NCI-H226 (cell line): ENCODE data around the gene MRPL20.
"Not testable (repeated sequence)": the region's sequence is repeated elsewhere in the genome, so short reads cannot be mapped to it uniquely, and the experiment has no call there.

Source experiments
- DNase-seq: peaks from one replicate; pipeline ENCODE4 v3.0.0-alpha.2; 2015

Gene MRPL20

DNA sequence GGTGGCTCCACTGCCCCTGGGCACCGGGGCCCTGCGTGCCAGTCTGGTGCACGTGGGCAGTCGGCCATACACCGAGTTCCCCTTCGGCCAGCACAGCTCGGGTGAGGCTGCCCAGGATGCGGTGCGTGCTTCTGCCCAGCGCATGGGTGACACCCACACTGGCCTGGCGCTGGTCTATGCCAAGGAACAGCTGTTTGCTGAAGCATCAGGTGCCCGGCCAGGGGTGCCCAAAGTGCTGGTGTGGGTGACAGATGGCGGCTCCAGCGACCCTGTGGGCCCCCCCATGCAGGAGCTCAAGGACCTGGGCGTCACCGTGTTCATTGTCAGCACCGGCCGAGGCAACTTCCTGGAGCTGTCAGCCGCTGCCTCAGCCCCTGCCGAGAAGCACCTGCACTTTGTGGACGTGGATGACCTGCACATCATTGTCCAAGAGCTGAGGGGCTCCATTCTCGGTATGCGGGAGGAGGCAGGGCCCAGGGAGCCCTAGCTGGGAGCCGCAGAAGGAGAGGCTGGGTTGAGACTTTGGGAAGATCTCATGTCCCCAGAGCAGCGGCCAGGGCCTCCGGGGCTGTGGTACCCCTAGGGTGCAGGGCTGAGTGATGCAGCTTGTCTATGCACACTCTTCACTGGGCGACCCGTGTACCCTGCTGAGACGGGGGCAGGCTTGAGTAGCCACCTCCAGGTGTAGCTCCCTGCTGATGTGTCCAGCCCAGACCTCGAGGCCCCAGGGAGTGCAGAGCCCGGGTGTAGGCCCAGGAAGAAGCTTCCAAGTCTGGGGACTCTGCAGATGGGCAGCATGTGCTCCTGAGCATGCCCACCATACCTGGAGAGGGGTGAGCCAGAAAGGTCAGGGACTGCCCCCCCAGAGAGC lies 30.2 kb upstream of the MRPL20 start:
- no peak for DNase-seq

DNA sequence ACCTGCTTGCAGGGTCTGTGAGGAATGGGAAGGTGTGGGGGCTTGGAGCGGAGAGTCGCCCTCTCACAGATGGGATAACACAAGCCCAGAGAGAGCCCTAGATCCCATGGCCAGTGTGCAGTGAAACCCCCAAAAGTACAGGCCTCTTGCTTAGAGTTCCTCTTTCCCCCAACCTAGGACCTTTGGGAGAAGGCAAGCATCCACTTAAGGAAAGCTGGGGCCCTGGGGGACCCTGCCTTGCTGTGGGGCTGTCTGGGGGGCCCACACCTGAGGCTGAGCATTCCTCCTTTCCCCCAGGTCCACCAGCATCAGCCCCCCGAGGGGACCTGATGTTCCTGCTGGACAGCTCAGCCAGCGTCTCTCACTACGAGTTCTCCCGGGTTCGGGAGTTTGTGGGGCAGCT lies 29.5 kb upstream of the MRPL20 start:
- no peak for DNase-seq

DNA sequence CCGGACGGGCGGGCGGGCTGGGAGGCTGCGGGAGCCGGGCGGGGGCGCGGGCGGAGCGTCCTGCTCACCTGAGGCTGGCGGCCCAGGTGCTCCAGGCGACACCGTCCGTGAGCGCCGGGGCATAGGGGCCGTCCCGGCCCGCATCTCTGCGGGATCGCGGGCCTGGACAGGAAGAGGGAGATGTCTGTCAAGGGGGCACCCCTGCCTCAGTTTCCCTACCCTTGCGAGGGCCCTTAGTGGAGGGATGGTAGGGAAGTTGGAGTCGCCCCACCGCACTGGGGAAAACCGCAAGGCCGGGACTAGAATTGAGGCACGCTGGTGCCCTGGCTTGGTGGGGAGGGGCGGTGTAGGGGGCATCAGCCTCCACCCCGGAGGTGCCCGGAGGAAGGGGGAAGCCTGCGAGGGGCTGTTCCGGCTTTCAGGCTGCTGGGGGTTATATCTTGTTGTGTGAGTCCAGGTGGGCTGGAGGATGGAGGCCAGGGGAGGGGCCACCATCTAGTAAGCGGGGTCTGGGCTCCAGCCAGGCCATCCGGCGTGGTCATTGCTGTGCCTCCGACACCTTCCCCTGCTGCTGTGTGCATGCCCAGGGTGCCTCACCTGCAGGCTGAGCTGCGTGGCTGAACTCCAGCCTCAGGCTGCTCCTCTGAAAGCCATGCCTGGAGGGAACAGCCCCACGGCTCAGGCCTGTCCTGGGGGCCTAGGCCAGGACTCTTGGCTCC lies 29.0 kb upstream of the MRPL20 start:
- no peak for DNase-seq

DNA sequence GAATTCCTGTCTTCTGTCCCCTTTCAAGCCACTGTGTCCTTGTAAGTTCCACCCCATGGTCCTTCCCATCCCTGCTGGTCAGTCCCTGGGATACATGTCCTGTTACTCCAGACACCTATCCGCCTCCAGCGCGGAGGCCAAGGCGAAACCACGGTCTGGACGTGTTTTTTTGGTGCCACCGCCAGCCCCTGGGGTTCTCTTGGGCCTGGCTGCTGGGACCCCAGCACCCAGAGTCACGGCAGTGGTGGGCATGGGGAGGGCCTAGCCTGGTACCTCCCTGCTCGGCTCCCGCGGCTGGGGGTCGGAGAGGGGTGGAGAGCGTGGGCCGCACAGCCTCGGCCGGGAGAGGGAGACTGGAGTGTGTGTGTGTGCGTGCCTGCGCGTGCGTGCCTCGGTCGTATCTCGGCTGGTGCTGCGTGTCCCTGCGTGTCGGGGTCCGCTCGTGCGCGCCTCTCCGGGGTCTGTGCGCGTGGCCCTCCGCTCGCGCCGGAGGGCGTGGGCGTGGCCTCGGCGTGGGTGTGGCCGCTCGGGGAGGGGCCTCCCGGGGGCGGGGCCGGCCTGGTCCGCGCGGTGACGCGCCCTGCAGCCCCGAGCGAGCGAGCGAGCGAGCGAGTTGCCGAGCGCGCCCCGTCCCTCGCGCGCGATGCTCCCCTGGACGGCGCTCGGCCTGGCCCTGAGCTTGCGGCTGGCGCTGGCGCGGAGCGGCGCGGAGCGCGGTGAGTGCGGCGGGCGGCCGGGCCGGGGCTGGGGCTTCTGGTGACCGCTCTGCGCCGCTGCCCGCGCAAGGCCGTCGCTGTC lies 28.2 kb upstream of the MRPL20 start, which contains the start of gene VWA1:
Gene VWA1 (plus strand): TSS at position 585 of the 798 bp plus-strand sequence. CDS start 59 bp downstream, at position 644.
- DNase-seq, result no peak

DNA sequence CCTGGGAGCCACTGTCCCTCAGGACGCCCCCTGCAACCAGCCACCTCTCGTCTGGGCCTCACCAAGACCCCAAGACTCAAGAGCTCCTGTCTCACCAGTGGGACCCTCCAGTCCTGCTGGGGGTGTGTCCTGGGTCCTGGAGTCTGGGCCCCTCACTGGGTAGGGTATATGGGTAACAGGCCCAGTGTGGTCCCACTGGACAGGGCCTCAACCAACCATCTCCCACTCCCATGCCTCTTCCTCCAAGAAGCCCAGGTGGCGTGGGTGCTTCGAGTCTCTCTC lies 27.7 kb upstream of the MRPL20 start:
- no peak for DNase-seq

DNA sequence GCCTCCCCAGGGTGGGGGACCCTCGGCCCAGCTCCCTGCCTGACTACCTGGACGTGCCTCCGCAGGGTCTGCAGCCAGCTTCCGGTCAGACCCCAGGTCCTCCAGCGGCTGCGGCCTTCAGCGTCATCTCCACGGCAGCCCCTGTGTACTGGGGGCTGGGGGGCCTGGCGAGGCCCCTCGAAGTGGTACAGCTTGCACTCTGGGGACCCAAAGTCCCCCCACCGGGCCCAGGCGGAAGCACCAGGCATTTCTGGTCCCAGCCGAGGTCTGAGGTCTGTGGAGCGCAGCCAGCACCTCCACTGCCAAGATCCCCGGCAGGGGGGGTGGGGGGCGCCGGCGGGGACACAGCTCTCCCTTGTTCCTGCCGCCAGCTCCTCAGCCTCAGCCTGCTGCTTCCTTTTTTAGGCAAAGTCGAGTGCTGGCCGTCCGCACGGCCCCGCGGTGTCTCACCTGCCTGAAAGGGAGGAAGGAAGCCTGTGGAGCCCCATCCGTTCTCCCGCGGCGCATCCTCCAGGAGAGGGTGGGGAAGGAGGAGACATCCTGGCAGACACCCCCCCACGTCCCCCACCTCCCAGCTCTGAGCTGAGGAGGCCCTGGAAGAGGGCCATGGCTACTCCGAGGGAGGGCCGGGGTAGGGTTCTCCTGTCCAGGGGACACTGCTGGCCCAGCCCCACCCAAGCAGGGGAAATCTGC lies 27.2 kb upstream of the MRPL20 start:
- no peak for DNase-seq

DNA sequence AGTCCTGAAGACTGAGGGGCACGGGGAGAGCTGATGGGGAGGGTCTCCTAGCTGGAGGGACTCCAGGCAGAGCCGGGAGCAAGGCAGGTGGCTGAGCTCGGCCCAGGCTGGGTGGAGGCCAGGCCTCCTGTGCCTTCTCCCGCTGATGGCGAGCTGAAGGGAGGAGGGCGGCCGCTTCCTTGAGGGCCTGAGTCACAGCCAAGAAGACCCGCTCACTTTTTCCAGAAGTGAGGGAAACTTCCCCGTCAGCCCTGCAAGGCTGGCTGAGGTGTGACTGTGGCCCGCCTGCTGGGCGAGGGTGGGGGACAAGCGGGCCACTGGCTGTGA lies 26.7 kb upstream of the MRPL20 start:
- DNase-seq, result no peak

DNA sequence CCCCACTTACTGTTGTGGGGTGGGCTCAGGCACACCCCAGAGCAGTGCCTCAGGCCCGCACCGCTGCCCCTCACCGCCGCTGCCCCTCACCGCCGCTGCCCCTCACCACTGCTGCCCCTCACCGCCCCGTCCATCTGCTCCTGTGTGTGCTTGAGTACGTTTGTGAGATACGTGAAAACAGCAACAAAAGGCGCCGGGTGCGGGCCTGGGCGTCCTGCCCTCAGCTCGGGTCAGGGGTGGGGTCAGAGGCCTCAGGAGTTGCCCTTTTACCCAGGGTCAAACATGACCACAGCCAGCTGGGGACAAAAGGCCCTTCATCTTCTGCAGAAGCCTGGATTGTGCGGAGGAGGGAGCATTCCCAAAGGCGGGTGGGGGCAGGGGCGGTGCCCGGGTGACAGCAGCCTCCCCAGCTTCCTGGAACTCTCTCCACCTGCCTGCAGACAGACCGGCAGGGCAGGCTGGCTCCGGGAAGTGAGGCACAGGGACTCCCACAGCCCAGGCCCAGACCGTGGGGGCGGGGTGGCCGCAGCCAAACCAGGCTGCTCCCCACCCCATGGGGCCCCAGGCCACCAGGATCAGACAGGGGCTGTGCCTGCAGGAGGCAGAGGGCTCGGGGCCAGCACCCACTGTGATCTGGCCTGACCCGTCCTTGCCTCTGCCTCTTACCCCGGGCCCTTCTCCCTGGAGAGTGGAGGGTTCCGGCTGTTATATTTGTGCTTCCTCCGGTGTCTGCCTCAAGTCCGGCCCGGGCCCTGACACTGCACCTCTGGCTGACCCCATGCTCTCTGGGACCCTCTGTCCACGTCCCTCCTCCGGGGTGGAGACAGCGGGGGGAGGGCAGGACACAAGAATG lies 26.1 kb upstream of the MRPL20 start:
- no peak for DNase-seq

DNA sequence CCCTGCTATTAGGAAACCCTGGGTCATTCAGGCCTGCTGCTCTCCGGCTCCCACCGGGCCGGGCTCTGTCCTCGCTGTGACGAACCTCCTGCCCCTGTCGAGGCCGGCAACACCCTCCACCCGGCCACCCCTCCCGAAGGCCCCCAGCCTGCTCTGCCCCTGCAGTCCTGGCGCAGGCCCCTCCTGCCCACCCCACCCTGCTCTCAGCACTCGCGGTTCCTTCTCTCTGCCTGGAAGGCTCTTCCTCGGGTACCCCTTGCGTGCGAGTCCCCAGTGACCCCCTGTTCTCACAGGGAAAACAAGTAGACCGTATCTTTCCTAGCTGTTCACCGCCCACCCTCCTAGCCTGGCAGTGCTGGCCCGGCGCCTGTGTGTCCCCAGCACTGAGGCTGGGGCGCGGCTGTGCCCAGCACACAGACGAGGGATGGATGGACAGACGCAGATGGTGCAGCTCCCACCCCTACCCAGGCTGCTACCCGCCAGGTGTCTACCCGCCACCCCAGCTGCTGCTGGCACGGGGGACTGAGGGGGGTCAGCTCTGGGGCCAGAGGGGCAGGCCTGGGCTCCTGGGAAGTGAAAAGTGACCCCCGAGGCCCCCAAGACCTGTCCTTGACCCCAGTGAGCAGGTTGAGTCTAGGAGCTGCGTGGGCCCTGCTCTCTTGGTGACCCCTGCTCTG lies 25.3 kb upstream of the MRPL20 start:
- DNase-seq, result no peak

DNA sequence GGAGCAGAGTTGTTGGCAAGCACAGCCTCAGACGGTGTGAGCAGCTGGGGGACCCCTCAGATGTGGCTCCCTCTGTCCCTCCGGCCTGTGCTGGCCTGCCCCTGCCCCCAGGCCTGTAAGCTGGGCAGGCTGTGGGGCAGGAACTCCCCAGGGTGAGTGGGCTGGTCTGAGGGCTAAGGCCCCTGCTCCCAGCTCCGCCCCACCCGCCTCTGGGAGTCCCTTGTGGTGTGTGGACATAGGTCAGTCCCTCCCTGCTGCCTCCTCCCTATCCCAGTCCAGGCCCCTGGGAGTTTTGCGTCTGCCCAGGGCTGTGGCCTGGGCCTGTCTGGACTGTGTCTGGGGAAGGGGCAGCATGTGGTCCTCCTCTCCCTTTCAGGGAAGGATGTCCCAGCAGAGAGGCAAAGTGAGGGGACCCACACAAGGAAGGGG lies 24.8 kb upstream of the MRPL20 start:
- DNase-seq, result no peak

DNA sequence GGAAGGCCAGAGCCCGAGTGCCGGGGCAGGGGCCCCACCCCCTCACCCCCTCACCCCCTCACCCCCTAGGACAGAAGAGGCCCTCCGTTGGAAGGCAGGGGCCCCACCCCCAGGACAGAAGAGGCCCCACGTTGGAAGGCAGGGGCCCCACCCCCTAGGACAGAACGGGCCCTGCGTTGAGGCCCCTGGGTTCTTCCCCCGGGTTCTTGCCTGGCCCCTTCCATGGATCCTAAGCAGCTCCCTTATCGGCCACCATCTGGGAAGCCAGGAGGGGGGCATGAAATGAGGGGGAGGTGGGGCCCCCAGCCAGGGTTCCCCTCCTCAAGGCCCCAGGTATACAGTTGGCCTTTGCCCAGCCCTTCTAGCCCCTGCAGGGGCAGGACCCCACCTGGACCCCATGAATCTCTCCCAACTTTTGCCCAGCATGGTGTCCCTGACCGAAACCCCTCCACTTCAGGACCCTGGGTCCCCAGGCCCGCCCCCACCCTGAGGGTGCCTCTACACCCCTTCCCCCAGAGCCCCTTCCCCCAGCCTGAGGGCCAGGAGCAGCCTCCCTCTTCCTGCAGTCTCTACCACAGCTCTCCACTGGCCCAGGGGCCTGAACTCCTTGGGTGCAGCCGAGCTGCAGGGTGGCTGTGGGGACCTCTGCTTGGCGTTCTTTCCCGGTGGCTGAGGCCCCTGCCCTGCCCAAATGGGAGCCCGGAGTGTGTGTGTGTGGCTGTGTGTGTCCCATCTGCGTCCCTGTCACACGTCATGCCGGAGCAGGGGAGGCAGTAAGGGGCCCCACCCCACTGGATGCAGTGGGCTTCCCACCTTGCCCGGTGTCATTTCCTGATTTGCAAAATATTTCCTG lies 24.1 kb upstream of the MRPL20 start:
- no peak for DNase-seq

DNA sequence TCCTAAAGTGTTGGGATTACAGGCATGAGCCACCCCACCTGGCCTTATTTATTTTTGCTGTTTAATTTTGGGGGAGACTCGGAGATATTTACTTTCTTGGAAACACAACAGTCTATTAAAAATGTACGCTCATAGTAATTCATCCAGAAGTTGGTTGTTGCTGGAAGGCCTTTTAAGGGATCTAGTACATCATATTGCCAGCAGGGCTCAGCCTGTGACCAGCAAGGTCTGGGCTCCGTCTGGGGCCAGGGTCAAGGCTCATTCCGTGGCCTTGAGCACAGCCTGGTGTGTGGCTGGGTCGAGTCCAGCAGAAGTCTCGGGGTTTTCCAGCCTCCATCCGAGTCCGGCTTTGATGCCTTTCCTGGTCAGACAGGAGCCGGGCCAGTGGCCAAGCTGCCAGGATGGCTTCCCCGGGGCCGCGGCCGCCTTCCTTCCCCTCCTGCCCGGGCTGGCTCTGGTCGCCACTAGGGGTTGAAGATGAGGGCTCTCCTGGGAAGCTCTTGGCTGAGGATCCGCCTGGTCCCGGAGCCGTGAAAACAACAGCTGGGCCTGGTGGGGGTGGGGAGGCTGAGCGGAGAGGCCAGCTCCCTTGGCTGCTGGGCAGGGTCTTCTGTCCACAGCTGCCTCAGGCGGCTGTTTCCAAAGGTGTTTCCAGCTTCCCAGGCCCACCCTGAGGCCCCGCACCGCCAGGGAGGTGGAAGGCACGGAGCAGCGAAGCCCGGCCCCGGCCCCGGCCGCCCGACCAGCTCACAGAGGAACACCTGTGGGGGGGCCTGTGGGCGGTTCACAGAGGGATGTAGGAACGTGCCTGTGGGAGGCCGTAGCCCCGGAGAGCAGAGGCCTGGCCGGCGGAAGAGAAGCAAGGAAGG lies 23.3 kb upstream of the MRPL20 start:
- peak; percentile 26 for DNase-seq

DNA sequence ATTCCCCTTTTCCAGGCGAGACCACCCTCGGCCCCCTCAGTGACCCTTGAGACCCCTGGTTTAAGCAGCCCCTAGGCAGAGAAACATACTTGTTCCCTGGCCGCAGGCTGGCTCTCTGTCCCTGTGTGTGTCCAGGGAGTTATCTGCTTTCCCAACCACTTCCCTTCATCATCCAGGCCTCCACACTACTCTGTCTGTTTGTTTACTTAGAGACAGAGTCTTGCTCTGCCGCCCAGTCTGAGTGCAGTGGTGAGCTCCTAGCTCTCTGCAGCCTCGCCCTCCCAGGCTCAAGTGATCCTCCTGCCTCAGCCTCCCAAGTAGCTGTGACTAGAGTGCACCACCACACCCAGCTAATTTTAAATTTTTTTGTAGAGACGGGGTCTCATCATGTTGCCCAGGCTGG lies 22.6 kb upstream of the MRPL20 start:
- DNase-seq, result peak; percentile 26

DNA sequence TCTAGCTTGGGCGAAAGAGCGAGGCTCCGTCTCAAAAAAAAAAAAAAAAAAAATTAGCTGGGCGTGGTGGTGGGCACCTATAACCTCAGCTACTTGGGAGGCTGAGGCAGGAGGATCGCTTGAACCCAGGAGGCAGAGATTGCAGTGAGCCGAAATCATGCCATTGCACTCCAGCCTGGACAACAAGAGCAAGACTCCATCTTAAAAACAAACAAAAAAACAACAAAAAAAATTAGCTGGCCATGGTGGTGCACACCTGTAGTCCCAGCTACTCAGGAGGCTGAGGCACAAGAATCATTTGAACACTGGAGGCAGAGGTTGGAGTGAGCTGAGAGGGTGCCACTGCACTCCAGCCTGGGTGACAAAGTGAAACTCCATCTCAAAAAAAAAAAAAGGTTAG lies 21.9 kb upstream of the MRPL20 start:
- not testable (repeated sequence) for DNase-seq

DNA sequence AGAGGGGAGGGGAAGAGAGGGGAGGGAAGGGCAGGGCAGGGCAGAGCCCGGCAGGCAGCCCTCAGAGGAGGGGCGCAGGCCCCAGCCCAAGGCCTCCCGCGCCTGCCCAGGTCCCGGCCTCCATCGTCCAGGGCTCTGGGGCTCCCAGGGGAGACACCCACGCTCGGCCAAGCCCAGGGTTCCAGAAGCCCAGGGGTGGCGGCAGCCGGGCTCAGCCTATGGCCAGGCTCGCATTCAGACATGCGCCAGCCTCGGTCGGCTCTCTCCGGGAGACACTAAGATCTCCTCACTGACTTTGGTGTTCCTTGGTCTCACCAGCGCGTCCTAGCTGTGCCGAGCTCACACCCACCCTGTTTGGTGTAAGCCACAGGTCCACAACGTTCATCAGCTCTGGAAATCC lies 21.1 kb upstream of the MRPL20 start:
- DNase-seq, result no peak

DNA sequence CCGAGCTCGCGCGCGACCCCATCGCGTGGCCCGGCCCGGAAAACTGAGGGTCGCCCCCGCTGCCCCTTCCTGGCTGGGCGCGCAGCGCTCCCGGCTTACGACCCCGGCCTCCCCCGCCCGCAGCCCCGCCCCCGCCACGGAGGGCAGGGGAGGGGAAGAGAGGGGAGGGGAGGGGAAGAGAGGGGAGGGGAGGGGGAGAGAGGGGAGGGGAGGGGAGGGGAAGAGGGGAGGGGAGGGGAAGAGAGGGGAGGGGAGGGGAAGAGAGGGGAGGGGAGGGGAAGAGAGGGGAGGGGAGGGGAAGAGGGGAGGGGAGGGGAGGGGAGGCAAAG lies 20.7 kb upstream of the MRPL20 start:
- DNase-seq, result no peak

DNA sequence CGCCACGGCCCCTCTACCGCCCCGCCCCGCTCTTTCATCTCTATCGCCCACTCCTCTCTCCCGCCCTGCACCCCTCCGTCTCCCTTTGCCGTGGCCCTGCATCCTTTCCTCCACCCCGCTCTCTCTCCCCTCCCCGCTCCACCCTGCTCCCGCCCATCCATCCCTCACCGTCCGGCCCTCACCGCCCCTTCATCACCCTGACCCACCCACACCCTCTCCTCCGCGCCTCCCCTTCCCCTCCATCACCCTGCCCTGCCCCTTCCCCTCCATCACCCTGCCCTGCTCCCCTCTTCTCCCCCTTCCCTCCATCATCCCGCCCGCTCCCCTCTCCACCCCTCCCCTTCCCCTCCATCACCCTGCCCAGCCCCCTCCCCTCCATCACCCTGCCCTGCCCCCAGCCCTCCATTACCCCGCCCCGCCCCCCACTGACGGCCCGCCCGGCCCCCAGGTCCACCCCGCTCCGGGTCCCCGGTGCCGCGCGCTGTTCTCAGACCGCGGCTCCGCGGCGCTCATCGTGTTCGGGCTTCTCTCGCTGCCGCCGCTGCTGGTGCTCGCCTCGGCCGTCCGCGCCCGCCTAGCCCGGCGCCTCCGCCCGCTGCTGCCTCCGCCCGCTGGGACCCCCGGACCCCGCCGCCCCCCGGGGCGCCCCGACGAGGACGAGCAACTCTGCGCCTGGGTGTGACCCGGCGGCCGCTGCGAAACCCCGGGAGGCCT lies 20.2 kb upstream of the MRPL20 start:
- DNase-seq, result no peak

DNA sequence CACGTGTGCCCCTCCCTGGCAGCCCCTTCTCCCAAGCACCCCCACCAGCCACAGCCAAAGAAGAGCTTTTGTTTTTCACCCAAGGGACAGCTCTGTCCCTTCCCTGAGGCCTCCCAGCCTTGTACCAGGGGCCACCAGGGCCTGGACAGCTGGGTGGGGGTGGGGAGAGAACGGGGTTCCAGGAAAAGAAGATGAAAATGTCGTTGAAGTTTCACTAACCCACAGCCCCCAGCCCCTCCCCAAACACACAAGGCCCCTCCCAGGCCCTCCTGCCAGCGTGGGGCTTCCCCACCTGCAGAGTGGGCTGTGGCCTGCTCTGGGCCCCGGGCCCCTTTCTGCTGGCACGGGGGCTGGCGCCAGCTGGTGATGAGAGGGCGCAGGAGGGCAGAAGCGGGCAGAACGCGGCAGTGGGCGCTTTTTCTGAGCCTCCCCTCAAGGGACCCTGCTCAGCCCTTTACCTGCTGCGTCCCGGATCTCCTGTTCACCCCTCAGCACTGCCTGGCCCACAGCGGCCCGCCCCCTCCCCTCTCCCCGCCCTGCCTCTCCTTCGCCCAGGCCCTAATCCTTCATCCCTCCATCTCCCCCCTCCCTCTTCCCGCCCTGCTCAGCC lies 19.5 kb upstream of the MRPL20 start:
- no peak for DNase-seq
